GDM1 (cell line): ENCODE data around the gene SLC7A11.

Source experiments
- DNase-seq: peaks from one replicate; lab custom pipeline; 2025; lab: John Stamatoyannopoulos, UW

The SLC7A11 gene

GRCh38 chr4:138162259-138162658, 79.9 kb downstream of the SLC7A11 start:
- no peak for DNase-seq

DNA sequence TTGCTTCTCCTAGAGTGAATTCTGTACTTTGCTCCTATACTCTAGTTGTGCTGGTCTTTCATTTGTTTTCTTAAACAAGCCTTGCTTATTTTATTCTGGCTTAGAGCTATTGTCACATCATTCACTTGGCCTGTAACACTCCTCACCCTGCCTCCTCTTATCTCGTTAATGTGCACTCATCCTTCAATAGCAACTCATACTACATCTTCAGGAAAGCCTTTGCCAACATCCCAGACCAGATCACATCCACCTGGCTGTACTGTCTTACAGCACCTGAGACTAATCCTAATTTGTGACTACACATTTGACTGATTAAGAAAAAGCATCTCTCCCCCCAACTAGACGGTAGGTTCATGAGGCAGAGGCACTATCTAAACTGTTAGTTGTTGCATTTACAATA, 80.8 kb downstream of the SLC7A11 start:
- DNase-seq = no peak

DNA sequence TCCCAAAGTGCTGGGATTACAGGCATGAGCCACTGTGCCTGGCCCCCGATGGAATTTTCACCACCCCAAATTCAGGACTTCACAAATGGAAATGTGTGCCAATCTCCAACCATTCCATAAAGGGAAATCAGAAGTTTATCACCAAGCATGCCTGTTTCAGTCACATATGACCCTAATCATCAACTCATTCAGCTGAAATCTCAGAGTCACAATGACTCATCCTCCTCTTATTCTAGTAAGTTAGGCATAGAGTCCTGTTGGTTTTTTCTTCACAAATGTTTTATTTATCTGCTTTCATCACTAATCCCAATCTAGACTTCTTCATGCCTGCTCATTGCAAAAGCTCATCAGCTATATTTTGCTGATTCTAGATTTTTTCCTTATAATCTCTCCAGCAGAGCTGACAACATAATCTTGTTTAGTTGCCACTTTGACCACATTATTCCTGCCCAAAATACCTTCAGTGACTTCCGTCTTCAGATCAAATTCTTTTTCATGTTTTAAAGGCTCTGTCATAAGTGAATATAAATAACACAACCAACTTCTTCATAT, 83.3 kb downstream of the SLC7A11 start:
- DNase-seq = no peak

DNA sequence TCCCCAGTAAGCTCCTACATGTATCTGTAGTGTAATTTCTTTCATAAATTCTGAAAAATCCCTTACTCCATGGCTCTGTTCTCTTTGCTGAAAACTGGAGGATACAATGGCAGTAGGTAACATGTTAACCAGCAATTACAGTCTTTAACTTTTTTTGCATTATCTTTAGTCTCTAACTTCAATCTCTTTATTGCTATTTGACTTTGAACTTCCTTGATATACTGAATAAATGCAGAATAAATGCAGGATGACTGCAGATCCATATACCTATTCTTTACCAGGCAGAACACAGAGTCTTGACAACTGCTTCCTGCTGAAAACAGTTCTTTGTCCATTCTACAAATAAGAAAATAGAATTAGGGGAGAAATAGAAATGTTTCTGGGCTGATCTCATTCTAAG, 101.3 kb downstream of the SLC7A11 start:
- DNase-seq = no peak

DNA sequence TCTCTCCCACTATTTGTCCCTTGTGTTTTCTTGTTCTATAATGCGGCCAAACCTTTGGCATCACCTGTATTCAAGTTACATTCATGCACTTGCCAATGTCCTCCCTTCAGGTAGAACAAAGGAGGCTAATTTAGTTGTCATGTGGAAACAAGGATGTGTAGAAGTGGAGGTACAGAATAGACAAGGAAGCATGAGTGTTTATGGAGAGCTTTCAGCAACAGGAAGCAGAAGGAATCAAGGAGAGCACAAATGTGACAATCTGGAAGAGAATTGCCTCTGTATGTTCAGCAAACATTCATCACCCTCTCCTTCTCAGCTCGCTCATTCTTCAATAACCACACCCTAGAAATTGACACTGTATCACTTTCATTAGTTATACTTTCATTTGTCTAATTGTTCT, 103.4 kb downstream of the SLC7A11 start:
- DNase-seq = no peak

DNA sequence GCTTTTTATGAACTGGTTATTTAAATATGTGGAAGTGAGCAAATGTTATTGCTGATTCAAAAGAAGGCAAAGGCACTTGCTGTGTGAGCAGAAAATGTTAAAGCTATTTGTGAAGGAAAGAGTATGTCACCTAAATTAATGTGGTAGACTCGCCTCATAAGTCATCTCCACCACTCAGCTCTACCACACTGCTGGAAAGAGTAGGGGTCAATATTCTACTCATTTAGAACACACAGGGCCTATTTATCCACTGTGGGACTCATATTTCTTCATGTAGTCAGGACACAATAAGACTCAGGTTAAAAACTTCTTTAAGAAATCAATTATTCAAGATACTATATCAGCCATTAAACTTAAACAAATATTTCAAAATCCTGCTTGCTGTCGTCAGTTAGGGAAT, 106.5 kb downstream of the SLC7A11 start:
- DNase-seq = no peak

GRCh38 chr4:138118270-138118669, 123.9 kb downstream of the SLC7A11 start:
- no peak for DNase-seq

DNA sequence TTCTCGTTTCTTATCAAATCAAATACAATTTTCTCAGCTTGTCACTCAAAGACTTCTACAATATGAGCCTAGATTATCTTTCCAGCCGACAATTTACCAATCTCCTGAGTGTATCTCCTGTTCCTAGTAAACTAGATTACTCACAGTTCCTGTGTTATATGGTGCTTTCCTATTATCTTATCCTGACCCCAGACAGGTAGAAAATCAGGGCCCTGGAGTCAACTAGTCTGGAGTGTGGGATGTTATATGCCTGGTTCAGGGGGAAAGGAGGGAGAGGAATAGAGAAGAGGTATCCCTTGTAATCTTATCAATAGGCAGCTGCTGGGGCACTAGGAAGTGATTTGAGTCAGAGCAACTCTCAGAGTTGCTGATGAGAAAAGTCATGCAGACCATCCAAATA, 127.1 kb downstream of the SLC7A11 start:
- no peak for DNase-seq

GRCh38 chr4:138114434-138114833, 127.7 kb downstream of the SLC7A11 start:
- DNase-seq = no peak
